Measurements from ENCODE around the gene LRRC9.

LRRC9 gene

GRCh38 chr14:60058087-60058486 lies 138.1 kb downstream of the LRRC9 start:
- no peak for TF ChIP-seq CTCF (IDR thresholded peaks at IDR 0.05; ENCODE audit: low read depth, low read length, missing control alignments)
- no peak for DNase-seq (ENCODE audit: low read depth)
- no peak overlapping the region for H3K4me3 ChIP-seq (ENCODE audit: low read depth, low read length)

DNA sequence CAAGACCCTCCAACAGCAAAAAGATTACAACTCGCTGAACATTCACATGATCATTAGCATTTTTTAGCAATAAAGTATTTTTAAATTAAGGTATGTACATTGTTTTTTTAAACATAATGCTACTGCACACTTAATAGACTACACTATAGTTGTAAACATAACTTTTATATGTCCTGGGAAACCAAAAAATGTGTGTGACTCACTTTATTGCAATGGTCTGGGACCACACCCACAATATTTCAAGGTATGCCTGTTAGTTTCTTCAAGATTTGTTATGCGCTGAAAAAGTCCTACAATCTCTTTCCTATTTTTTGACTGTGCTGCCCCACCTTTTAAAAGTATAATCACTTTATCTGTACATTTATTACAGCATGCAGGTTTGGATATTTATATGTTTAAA lies 141.4 kb downstream of the LRRC9 start:
- TF ChIP-seq CTCF (IDR thresholded peaks at IDR 0.05; ENCODE audit: low read depth, low read length, missing control alignments): no peak
- no peak for DNase-seq (ENCODE audit: low read depth)
- no peak overlapping the region for H3K4me3 ChIP-seq (ENCODE audit: low read depth, low read length)

DNA sequence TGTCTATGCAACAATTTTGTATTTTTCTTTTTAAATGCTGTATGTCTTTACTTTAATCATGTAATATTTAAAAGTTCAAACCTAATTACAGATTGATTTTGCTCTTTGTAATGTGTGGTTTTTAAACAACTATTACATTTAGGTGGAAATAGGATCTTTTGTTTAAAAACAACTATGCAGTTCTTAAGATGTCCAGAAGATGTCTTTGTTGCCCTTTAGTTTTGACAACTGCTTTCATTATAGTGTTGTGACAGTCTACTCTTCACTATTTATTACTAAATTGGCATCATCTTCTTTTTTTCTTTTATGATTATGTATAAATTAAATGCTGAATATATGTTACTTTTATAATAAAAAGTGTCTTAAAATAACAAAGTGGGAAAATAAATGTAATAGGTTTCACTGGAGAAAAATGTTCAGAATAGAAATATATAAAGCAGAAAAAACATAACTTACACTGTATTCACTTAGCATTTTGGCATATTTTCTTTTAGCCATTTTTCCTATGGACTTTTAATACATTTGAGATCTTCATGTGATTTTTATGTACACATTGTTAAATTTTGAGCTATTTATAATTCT lies 144.6 kb downstream of the LRRC9 start:
- TF ChIP-seq CTCF (IDR thresholded peaks at IDR 0.05; ENCODE audit: low read depth, low read length, missing control alignments): peak; percentile 41
- no peak overlapping the region for H3K4me3 ChIP-seq (ENCODE audit: low read depth, low read length)
- DNase-seq (ENCODE audit: low read depth): peak; percentile 2

DNA sequence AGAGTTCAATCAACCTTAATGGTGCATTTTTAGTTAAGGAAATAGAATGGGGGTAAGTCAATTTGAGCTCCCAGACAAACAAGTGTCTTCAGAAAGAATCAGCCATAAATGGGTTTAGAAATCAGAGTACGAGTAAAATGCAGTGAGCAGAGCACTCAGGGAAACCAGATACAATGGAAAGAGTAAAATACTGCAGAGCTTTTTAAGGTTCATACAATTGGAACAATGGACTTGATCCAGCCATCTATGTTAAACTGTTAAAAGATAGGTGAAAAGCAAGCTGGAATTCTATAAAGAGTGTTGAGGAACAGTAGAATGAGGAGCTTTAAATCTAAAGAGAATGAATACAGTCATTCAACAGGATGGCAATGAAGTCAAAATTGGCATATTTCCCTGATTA lies 147.9 kb downstream of the LRRC9 start:
- TF ChIP-seq CTCF (IDR thresholded peaks at IDR 0.05; ENCODE audit: low read depth, low read length, missing control alignments): no peak
- DNase-seq (ENCODE audit: low read depth): no peak
- no peak overlapping the region for H3K4me3 ChIP-seq (ENCODE audit: low read depth, low read length)

GRCh38 chr14:60079723-60080122 lies 159.8 kb downstream of the LRRC9 start:
- DNase-seq (ENCODE audit: low read depth): no peak
- no peak overlapping the region for H3K4me3 ChIP-seq (ENCODE audit: low read depth, low read length)
- TF ChIP-seq CTCF (IDR thresholded peaks at IDR 0.05; ENCODE audit: low read depth, low read length, missing control alignments): no peak

- no peak for TF ChIP-seq CTCF (IDR thresholded peaks at IDR 0.05; ENCODE audit: low read depth, low read length, missing control alignments)
- DNase-seq (ENCODE audit: low read depth): no peak
- no peak overlapping the region for H3K4me3 ChIP-seq (ENCODE audit: low read depth, low read length)
These were observed 165.1 kb downstream of the LRRC9 start for GRCh38 chr14:60085085-60085484.

DNA sequence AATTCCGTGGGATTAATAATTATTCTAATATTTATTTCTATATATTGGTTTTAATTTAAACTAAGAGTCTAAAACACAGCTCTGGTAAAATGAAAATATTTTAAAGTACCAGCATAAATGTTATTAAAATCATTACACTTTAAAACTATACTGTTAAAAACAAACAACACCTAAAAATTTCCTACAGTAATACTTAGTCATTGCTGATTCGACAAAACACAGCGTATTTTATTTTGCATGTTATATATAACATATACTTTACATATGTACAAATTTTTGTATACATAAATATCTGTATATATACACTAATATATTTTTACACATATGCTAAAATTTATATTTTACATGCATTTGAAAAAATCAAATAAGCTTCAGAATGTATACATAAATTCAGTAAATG lies 165.7 kb downstream of the LRRC9 start:
- H3K4me3 ChIP-seq (ENCODE audit: low read depth, low read length): no peak overlapping the region
- no peak for TF ChIP-seq CTCF (IDR thresholded peaks at IDR 0.05; ENCODE audit: low read depth, low read length, missing control alignments)
- no peak for DNase-seq (ENCODE audit: low read depth)
